ENCODE data around the gene AMZ2.

AMZ2 gene

GRCh38 chr17:68289473-68289872 is 41.6 kb downstream of the AMZ2 start:
- no peak for TF ChIP-seq ZFX (IDR thresholded peaks at IDR 0.05)
- no peak for TF ChIP-seq CTCF (conservative IDR thresholded peaks at IDR 0.05)
- peak overlapping the region; percentile 95; the same call in 1 of the 2 replicates for H3K27ac ChIP-seq

DNA sequence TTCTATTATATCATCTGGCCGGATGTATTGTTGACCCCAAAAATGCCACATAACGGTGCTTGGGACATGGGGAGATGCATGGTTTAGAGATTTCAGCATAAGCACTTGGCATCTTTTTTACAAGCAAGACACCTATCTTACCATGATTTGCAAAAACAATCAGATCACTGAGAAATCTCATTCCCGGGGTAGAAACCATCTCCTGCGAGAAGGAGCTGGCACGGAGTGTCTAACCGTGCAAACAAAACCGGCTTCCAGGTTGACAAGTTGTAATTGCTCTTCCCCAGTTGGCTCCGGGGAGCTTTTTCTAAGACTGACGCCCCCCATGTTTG is 42.1 kb downstream of the AMZ2 start:
- H3K27ac ChIP-seq: peak overlapping the region; percentile 95
- no peak for TF ChIP-seq ZFX (IDR thresholded peaks at IDR 0.05)
- TF ChIP-seq CTCF (conservative IDR thresholded peaks at IDR 0.05): no peak

DNA sequence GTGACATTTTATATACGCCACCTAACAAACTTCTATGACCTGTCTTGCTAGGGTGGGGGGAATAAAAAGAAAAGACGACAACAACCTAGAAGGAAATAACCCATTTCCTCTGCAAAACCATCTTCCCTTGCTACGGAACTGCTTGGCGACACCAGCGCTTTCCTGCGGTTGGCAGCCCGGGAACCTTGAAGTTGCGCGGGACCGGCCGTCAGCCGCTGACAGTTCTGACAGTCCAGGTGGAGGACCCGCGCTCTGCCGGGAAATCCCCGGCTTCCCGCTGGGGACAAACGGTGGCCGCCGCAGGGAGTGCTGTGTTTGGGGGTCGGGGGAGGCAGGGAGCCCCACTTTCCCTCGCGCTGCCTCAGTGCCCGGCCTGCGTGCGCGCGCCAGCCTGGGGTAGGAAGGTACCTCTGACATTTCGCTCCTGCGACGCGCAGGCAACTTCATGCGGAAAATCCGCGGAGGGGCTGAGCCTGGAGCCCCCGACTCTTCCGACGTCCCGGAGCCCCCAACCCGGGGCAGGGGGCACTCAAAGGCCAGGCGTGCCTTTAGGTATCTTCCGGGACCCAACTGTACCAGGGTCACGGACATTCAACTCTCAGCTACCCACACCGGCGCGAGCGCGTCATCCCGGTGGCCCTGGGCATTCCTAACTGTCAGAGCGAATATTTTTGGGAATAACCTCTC is 42.6 kb downstream of the AMZ2 start:
- peak overlapping the region; percentile 95 for H3K27ac ChIP-seq
- no peak for TF ChIP-seq CTCF (conservative IDR thresholded peaks at IDR 0.05)
- no peak for TF ChIP-seq ZFX (IDR thresholded peaks at IDR 0.05)

- TF ChIP-seq ZFX (IDR thresholded peaks at IDR 0.05) (no peak), CTCF (conservative IDR thresholded peaks at IDR 0.05) (no peak)
- peak within 1 kb of the TSS; percentile 95 for H3K27ac ChIP-seq
These were observed 43.4 kb downstream of the AMZ2 start, which contains the start of the genes ARSG and SLC16A6 for GRCh38 chr17:68290955-68291835. ARSG (plus strand) TSS chr17:68291495; CDS start chr17:68307494, 15,999 bp downstream. SLC16A6 (minus strand) TSS chr17:68291127; CDS start chr17:68278320, 12,807 bp downstream.

- peak overlapping the region; percentile 95 for H3K27ac ChIP-seq
- no peak; the same call in 1 of the 2 replicates for TF ChIP-seq ZFX (IDR thresholded peaks at IDR 0.05)
- TF ChIP-seq CTCF (conservative IDR thresholded peaks at IDR 0.05): no peak; the same call in 1 of the 2 replicates
These were observed 44.2 kb downstream of the AMZ2 start for GRCh38 chr17:68291836-68292688.

DNA sequence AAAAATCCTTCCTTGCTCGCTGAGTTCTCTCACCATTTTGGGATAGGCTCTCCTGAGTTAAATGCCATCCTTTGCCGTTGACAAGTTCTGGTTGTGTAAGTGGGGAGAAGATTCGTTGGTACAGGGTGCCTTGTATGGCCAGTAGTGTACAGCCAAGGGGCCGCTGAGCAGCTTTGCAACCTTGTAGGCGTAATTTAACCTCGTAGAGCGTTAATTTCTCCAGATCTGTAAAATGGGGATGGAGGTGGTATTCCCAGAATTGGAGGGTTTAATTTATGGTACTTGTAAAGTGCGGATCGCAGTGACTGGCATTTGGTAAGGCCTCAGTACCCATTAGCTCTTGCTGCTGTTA is 44.8 kb downstream of the AMZ2 start:
- TF ChIP-seq CTCF (conservative IDR thresholded peaks at IDR 0.05) (no peak), ZFX (IDR thresholded peaks at IDR 0.05) (no peak)
- peak overlapping the region; percentile 95 for H3K27ac ChIP-seq
